SU-DHL-6 (cell line): ENCODE measurements around the gene CLEC5A.

ENCODE experiments used
- CTCF ChIP-seq: fragments of 200-600 bp; sonication (generic); IDR thresholded peaks from one replicate; pipeline ENCODE4 v1.5.1; 2017; ENCODE audit warnings: antibody characterized with exemption, mild to moderate bottlenecking, low read length, moderate library complexity; ENCODE audit not compliant: insufficient read depth, poor library complexity, severe bottlenecking
- EZH2phosphoT487 ChIP-seq: fragments of 200-600 bp; sonication (generic), shearing (Covaris generic); conservative IDR thresholded peaks from 2 replicates; pipeline ENCODE4 v1.6.1; 2018; ENCODE audit warnings: mild to moderate bottlenecking, antibody characterized with exemption, low read length, moderate library complexity, mixed read lengths

- TF ChIP-seq EZH2phosphoT487: no peak
- TF ChIP-seq CTCF: no peak
Measured at GRCh38 chr7:141990011-141990725, 43.4 kb upstream of the CLEC5A start.
